ENCODE measurements around the gene CNTNAP2. TPM values are rescaled to one million over a fixed set of nuclear protein-coding genes. Genes with fewer than 3 reads are reported as not detected.

The CNTNAP2 gene
- total and polyA plus RNA-seq, 2 of the 4 experiments (the other 2 are of a cell fraction) = not detected

DNA sequence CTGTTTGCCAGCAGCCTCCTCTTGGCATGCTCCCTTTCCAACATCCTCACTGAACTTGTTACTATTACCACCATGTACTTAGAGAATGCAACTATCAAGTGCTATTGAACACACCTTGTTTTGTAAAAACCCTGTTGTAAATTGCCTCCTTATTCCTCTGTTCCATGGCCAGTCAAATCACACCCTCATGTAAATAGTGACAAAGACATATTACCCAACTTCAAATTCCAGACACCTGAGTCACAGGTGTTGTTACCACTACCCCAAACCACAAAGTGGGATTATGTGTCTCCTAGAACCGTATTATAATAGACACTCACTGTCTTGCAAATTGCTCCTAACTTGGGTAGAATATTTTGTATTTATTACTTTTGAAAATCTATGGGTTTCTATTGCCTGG lies 2210.8 kb downstream of the CNTNAP2 start:
- Histone ChIP-seq H2BK5ac (ENCODE audit: low read depth, low read length, poor library complexity, severe bottlenecking) (no peak overlapping the region), H2BK15ac (ENCODE audit: low read depth, low read length) (no peak overlapping the region), H3K4me1 (ENCODE audit: control insufficient read depth, insufficient read depth, low read length) (no peaks in the 10 kb centered on the region), H2AFZ (replicated peaks; ENCODE audit: low read length, poor library complexity) (no peak overlapping the region), H2AK9ac (replicated peaks; ENCODE audit: low read depth, low read length, poor library complexity) (no peak overlapping the region), H4K91ac (ENCODE audit: insufficient read depth, low read depth, low read length) (no peak overlapping the region), H3K56ac (ENCODE audit: extremely low read depth, insufficient read depth, low read length) (no peak overlapping the region), H2AK5ac (ENCODE audit: low read depth, low read length) (no peak overlapping the region), H3K4me3 (ENCODE audit: insufficient read depth, low read depth, low read length) (no peak overlapping the region), H3K9me1 (ENCODE audit: insufficient read depth, low read length) (no peaks in the 10 kb centered on the region), H3K18ac (ENCODE audit: low read depth, low read length) (no peak overlapping the region), H3K27me3 (ENCODE audit: control insufficient read depth, insufficient read depth, low read length) (no peaks in the 10 kb centered on the region), H3K79me1 (ENCODE audit: low read depth in 1 of 2, low read length in 2 of 2) (no peaks in the 10 kb centered on the region), H3K4ac (ENCODE audit: low read depth, low read length) (no peak overlapping the region), H3K14ac (replicated peaks; ENCODE audit: low read depth, low read length) (no peak overlapping the region), H4K5ac (ENCODE audit: low read depth, low read length) (no peak overlapping the region), H2BK120ac (ENCODE audit: low read depth, low read length) (no peak overlapping the region), H3K4me2 (ENCODE audit: low read depth, low read length) (no peak overlapping the region), H4K8ac (ENCODE audit: low read depth in 2 of 2, low read length in 2 of 2) (no peak overlapping the region), H3K9ac (ENCODE audit: low read depth, low read length) (no peak overlapping the region), H3K27ac (ENCODE audit: insufficient read depth, low read length) (no peak overlapping the region), H3K9me3 (ENCODE audit: control insufficient read depth, insufficient read depth, low read length) (peaks cover 44% of the 10 kb centered on the region), H3K23ac (ENCODE audit: low read depth, low read length) (no peak overlapping the region), H3K36me3 (ENCODE audit: control insufficient read depth, insufficient read depth, low read length) (no peaks in the 10 kb centered on the region), H4K20me1 (ENCODE audit: insufficient read depth, low read length) (no peaks in the 10 kb centered on the region), H2BK20ac (ENCODE audit: low read depth, low read length) (no peak overlapping the region)
- WGBS, 2 experiments (ENCODE audit: extremely low coverage in 2 of 2, insufficient read length in 1 of 2) = no CpG with 5 or more reads among the region's 1 CpG
- intact Hi-C loops (cut with micrococcal nuclease) = no loop called here
- ChIA-PET POLR2A (ENCODE audit: unreplicated experiment) (no interaction called here), CTCF (no interaction called here)
- no peak for ATAC-seq (ENCODE audit: low read depth)
- in situ Hi-C loops (cut with MboI; ENCODE audit: low sequenced_read_pairs) = no loop called here
- no peak for DNase-seq
- TF ChIP-seq CHD1 (IDR thresholded peaks at IDR 0.05; ENCODE audit: low read depth, low read length) = no peak
- TF ChIP-seq MAZ (IDR thresholded peaks at IDR 0.05; ENCODE audit: borderline replicate concordance, low read depth, low read length) = no peak
- TF ChIP-seq, protein P1, sequence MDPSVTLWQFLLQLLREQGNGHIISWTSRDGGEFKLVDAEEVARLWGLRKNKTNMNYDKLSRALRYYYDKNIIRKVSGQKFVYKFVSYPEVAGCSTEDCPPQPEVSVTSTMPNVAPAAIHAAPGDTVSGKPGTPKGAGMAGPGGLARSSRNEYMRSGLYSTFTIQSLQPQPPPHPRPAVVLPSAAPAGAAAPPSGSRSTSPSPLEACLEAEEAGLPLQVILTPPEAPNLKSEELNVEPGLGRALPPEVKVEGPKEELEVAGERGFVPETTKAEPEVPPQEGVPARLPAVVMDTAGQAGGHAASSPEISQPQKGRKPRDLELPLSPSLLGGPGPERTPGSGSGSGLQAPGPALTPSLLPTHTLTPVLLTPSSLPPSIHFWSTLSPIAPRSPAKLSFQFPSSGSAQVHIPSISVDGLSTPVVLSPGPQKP (IDR thresholded peaks at IDR 0.05; ENCODE audit: borderline replicate concordance, low read depth, low read length) = no peak
- TF ChIP-seq MXI1 (IDR thresholded peaks at IDR 0.05; ENCODE audit: borderline replicate concordance, low read depth, low read length) = no peak
- dilution Hi-C loops (cut with HindIII; ENCODE audit: low sequenced_read_pairs, unreplicated experiment) = no loop called here
- BruUV-seq (replicated peaks) = no TSS peak
